SK-N-SH (cell line): Measurements from ENCODE around the gene CASD1. TPM values are rescaled to one million over a fixed set of nuclear protein-coding genes. Genes with fewer than 3 reads are reported as not detected.
A peak's percentile ranks its signal among the peaks of the same experiment; 100 is the strongest.

Experiments
- CTCF ChIA-PET: fragments of 300-600, 350-600 bp; formaldehyde crosslinking; extraction: SDS; loops from one replicate; lab custom pipeline; 2021; lab: Yijun Ruan, JAX
- POLR2A ChIA-PET: fragments of 350-600 bp; sonication (Branson Sonifier 250); formaldehyde crosslinking; extraction: SDS; loops from one replicate; lab custom pipeline; 2020; ENCODE audit warnings: antibody characterized with exemption, inconsistent platforms; lab: Yijun Ruan, JAX
- DNase-seq: peaks from one replicate; pipeline ENCODE4 v3.0.0; 2012
- H2AFZ ChIP-seq: fragments of 200-600 bp; sonication (generic); 2 replicates; pipeline ENCODE4 v1.8.1; 2016; ENCODE audit warnings: antibody characterized with exemption, mild to moderate bottlenecking, low read depth
- H3F3A ChIP-seq: fragments of 200-600 bp; sonication (generic); replicated peaks from 2 replicates; pipeline ENCODE3; 2016; ENCODE audit warnings: antibody characterized with exemption, mild to moderate bottlenecking; ENCODE audit not compliant: insufficient read depth
- H3K27ac ChIP-seq, 2 experiments: fragments of 200-500 bp in 1 of 2; fragments of 200-600 bp in 1 of 2; sonication (Bioruptor generic) in 1 of 2; sonication (generic), shearing (Covaris generic) in 1 of 2; 2 replicates each; pipeline versions ENCODE4 v1.5.1 to v1.6.1; 2014 to 2016; ENCODE audit warnings: low read depth in 2 of 2, inconsistent platforms in 1 of 2, low read length in 1 of 2, mild to moderate bottlenecking in 1 of 2, mixed read lengths in 1 of 2
- H3K27me3 ChIP-seq: fragments of 200-600 bp; sonication (generic), shearing (Covaris generic); 2 replicates; pipeline ENCODE4 v1.6.1; 2016; ENCODE audit warnings: mixed run types; ENCODE audit not compliant: insufficient read depth
- H3K36me3 ChIP-seq, 2 experiments: fragments of 200-500 bp in 1 of 2; fragments of 200-600 bp in 1 of 2; sonication (Bioruptor generic) in 1 of 2; sonication (generic) in 1 of 2; replicated peaks in 1 of 2; 2 replicates each; pipeline versions ENCODE3 to v1.5.1; 2014 to 2016; ENCODE audit warnings: low read length in 1 of 2, mild to moderate bottlenecking in 1 of 2; ENCODE audit not compliant: insufficient read depth in 2 of 2, control insufficient read depth in 1 of 2
- H3K4me1 ChIP-seq, 2 experiments: fragments of 200-500 bp in 1 of 2; fragments of 200-600 bp in 1 of 2; sonication (Bioruptor generic) in 1 of 2; sonication (generic), shearing (Covaris generic) in 1 of 2; 2 replicates each; pipeline versions ENCODE4 v1.5.1 to v1.6.1; 2014 to 2016; ENCODE audit warnings: low read depth in 1 of 2, low read length in 1 of 2, mixed run types in 1 of 2; ENCODE audit not compliant: insufficient read depth in 2 of 2, control insufficient read depth in 1 of 2
- H3K4me2 ChIP-seq: fragments of 200-600 bp; sonication (generic), shearing (Covaris generic); 2 replicates; pipeline ENCODE4 v1.6.1; 2017; ENCODE audit warnings: mixed run types
- H3K4me3 ChIP-seq, 2 experiments: fragments of 200-500 bp in 1 of 2; fragments of 200-600 bp in 1 of 2; sonication (Bioruptor generic) in 1 of 2; sonication (generic), shearing (Covaris generic) in 1 of 2; 2 replicates each; pipeline versions ENCODE4 v1.5.1 to v1.8.1; 2014 to 2016; ENCODE audit warnings: low read depth in 2 of 2, inconsistent platforms in 1 of 2, low read length in 1 of 2, mild to moderate bottlenecking in 1 of 2, mixed read lengths in 1 of 2, moderate library complexity in 1 of 2
- H3K79me2 ChIP-seq: fragments of 200-600 bp; sonication (generic); 2 replicates; pipeline ENCODE4 v1.8.1; 2017; ENCODE audit warnings: mild to moderate bottlenecking; ENCODE audit not compliant: insufficient read depth
- H3K9ac ChIP-seq: fragments of 200-600 bp; sonication (generic); 2 replicates; pipeline ENCODE4 v1.6.1; 2017; ENCODE audit warnings: mixed run types
- H3K9me2 ChIP-seq: fragments of 200-600 bp; sonication (generic); 2 replicates; pipeline ENCODE4 v1.6.1; 2017; ENCODE audit warnings: mixed run types
- H3K9me3 ChIP-seq: fragments of 200-600 bp; sonication (generic); 2 replicates; pipeline ENCODE4 v1.6.1; 2017; ENCODE audit warnings: mixed run types, mild to moderate bottlenecking, moderate library complexity
- H4K20me1 ChIP-seq: fragments of 200-600 bp; sonication (generic); 2 replicates; pipeline ENCODE4 v1.6.1; 2017; ENCODE audit warnings: mild to moderate bottlenecking, mixed run types; ENCODE audit not compliant: insufficient read depth
- CHD2 ChIP-seq: fragments of 150-350 bp; IDR thresholded peaks from 2 replicates; pipeline ENCODE4 v1.6.1; 2018; ENCODE audit warnings: low read length; ENCODE audit not compliant: partially characterized antibody
- CTCF ChIP-seq: fragments of 200-600 bp; sonication (generic); IDR thresholded peaks from 2 replicates; pipeline ENCODE4 v1.6.1; 2017; ENCODE audit warnings: antibody characterized with exemption, mild to moderate bottlenecking, moderate library complexity
- FOXM1 ChIP-seq: IDR thresholded peaks from 2 replicates; pipeline ENCODE4 v1.4.0; 2012; ENCODE audit warnings: low read depth, mild to moderate bottlenecking
- GABPA ChIP-seq: IDR thresholded peaks from 2 replicates; pipeline ENCODE4 v1.4.0; 2012; ENCODE audit warnings: low read depth, mild to moderate bottlenecking
- GATA2 ChIP-seq: sonication (generic); formaldehyde crosslinking; IDR thresholded peaks from 2 replicates; pipeline ENCODE4 v1.5.0; 2020; ENCODE audit warnings: mild to moderate bottlenecking, missing genetic modification reagents
- MAX ChIP-seq: IDR thresholded peaks from 2 replicates; pipeline ENCODE4 v1.4.0; 2012; ENCODE audit warnings: low read depth
- MEF2A ChIP-seq: IDR thresholded peaks from 2 replicates; pipeline ENCODE4 v1.4.0; 2012; ENCODE audit warnings: low read depth, borderline replicate concordance
- NRF1 ChIP-seq: IDR thresholded peaks from 2 replicates; pipeline ENCODE4 v1.6.1; 2012; ENCODE audit warnings: low read depth, mild to moderate bottlenecking, low read length
- PBX3 ChIP-seq: IDR thresholded peaks from 2 replicates; pipeline ENCODE4; 2012
- RFX5 ChIP-seq: IDR thresholded peaks from 2 replicates; pipeline ENCODE4 v1.6.1; 2012; ENCODE audit warnings: mild to moderate bottlenecking, improper control_type of control experiment, low read length
- RXRA ChIP-seq: IDR thresholded peaks from 2 replicates; pipeline ENCODE4 v1.4.0; 2012; ENCODE audit warnings: low read depth, mild to moderate bottlenecking, borderline replicate concordance
- SMC3 ChIP-seq: IDR thresholded peaks from 2 replicates; pipeline ENCODE4 v1.6.1; 2012; ENCODE audit warnings: low read depth, low read length, improper control_type of control experiment
- USF2 ChIP-seq: fragments of 150-350 bp; IDR thresholded peaks from 2 replicates; pipeline ENCODE4 v1.6.1; 2017; ENCODE audit warnings: antibody characterized with exemption, low read length, low read depth, borderline replicate concordance
- ZBTB33 ChIP-seq: IDR thresholded peaks from 2 replicates; pipeline ENCODE4 v1.4.0; 2012; ENCODE audit warnings: low read depth, borderline replicate concordance
- WGBS: methylation state at CpG from one replicate; pipeline ENCODE4 v1.1.6; 2017; ENCODE audit warnings: low lambda C conversion rate; 5-methylcytosine and 5-hydroxymethylcytosine counted together
- polyA plus RNA-seq, 3 experiments: library from polyadenylated mRNA; depleted of rRNA; stranded (reverse); fragments of >200 nt; gene quantifications; 2 replicates each; pipeline ENCODE4 v1.2.3, GENCODE V29; 2012

Gene CASD1
- polyA plus RNA-seq, 1 of the 3 experiments (the other 2 are of a cell fraction), result 8.5 TPM

- Histone ChIP-seq H3K36me3 (peaks cover 10 to 16% of the 10 kb centered on the region in 2 experiments), H3K9ac (no peak overlapping the region), H3K79me2 (peaks cover 59% of the 10 kb centered on the region), H3K4me3 (no peak overlapping the region), H3K9me3 (no peaks in the 10 kb centered on the region), H2AFZ (no peak overlapping the region), H3K27me3 (no peaks in the 10 kb centered on the region), H4K20me1 (peaks cover 17% of the 10 kb centered on the region; the same call in 1 of the 2 replicates), H3K27ac (peak overlapping the region in 1 of 2 experiments; percentile 31; a peak in 1 of 4 replicates), H3K4me2 (no peak overlapping the region), H3K4me1 (peaks cover 20 to 51% of the 10 kb centered on the region in 2 experiments; a peak in 3 of 4 replicates), H3F3A (peaks cover 21% of the 10 kb centered on the region), H3K9me2 (no peaks in the 10 kb centered on the region)
- 96% methylated on average over 11 of the region's 11 CpGs for WGBS
- CTCF ChIA-PET, result interaction anchor here (1.1 to 1.5 kb wide), 3 partner anchors 64 to 142 kb away, joined by 3 to 6 read pairs (median 4); partner anchors contain the start of gene SGCE
- DNase-seq, result no peak
- POLR2A ChIA-PET, result interaction anchor here (0.7 kb wide), 1 partner anchor 224 kb away, joined by 4 read pairs; no protein-coding TSS in a partner anchor
- TF ChIP-seq MEF2A, result no peak
- no peak for TF ChIP-seq CTCF
- no peak for TF ChIP-seq SMC3
- no peak for TF ChIP-seq ZBTB33
- no peak for TF ChIP-seq MAX
- TF ChIP-seq PBX3, result no peak
- no peak for TF ChIP-seq GABPA
- TF ChIP-seq CHD2, result no peak
- no peak for TF ChIP-seq RFX5
Measured at GRCh38 chr7:94512735-94513564, 3.3 kb downstream of the CASD1 start.

- Histone ChIP-seq H3K27me3 (no peaks in the 10 kb centered on the region), H3F3A (peaks cover 22% of the 10 kb centered on the region), H3K36me3 (peaks cover 15 to 21% of the 10 kb centered on the region in 2 experiments), H2AFZ (no peak overlapping the region), H3K9me3 (no peaks in the 10 kb centered on the region), H3K4me2 (no peak overlapping the region), H3K27ac (peak overlapping the region in 1 of 2 experiments; percentile 31; a peak in 1 of 4 replicates), H3K9ac (no peak overlapping the region), H3K9me2 (no peaks in the 10 kb centered on the region; the same call in 1 of the 2 replicates), H4K20me1 (peaks cover 17% of the 10 kb centered on the region; the same call in 1 of the 2 replicates), H3K4me3 (no peak overlapping the region), H3K79me2 (peaks cover 59% of the 10 kb centered on the region), H3K4me1 (peaks cover 20 to 51% of the 10 kb centered on the region in 2 experiments; a peak in 3 of 4 replicates)
- no peak for DNase-seq
- POLR2A ChIA-PET, result interaction anchor here (0.7 kb wide), 1 partner anchor 224 kb away, joined by 4 read pairs; no protein-coding TSS in a partner anchor
- CTCF ChIA-PET, result interaction anchor here (1.3 to 2.2 kb wide), 2 partner anchors 142 to 143 kb away, joined by 6 to 11 read pairs; partner anchors contain the start of gene SGCE
- TF ChIP-seq NRF1 (no peak), USF2 (no peak), GATA2 (CRISPR knock-in tag) (no peak), RXRA (no peak), FOXM1 (no peak), CHD2 (no peak)
Measured at GRCh38 chr7:94513565-94513860, 3.9 kb downstream of the CASD1 start.
